Psoas muscle (tissue), 8 donors: ENCODE measurements around the gene CCDC146. TPM values are rescaled to one million over a fixed set of nuclear protein-coding genes. Genes with fewer than 3 reads are reported as not detected.

ENCODE experiments used
- ATAC-seq, 4 donors: fragments of 200-7000 bp; cut with Tn5 transposase; one replicate each; pipeline ENCODE4 v1.9.1; 2020; ENCODE audit warnings: moderate library complexity in 3 of 4, mild to moderate bottlenecking in 2 of 4
- DNase-seq, 2 donors: peaks; one replicate each; pipeline ENCODE4 v3.0.0-alpha.2; 2020
- H3K27ac ChIP-seq: fragments of 200-600 bp; one replicate; pipeline ENCODE4 v1.8.0; 2022
- H3K27me3 ChIP-seq, 3 donors: fragments of 200-600 bp in 1 of 3; one replicate each; pipeline versions ENCODE4 v1.6.1 to v1.8.0; 2013 to 2022; ENCODE audit warnings: low read length in 2 of 3, mild to moderate bottlenecking in 2 of 3, moderate library complexity in 1 of 3; ENCODE audit not compliant: insufficient read depth in 3 of 3
- H3K36me3 ChIP-seq, 2 donors: fragments of 200-600 bp in 1 of 2; one replicate each; pipeline versions ENCODE4 v1.6.1 to v1.8.0; 2013 to 2022; ENCODE audit warnings: low read depth in 1 of 2, mild to moderate bottlenecking in 1 of 2, moderate library complexity in 1 of 2; ENCODE audit not compliant: insufficient read depth in 1 of 2
- H3K4me1 ChIP-seq: fragments of 200-600 bp; one replicate; pipeline ENCODE4 v1.8.0; 2022
- H3K4me3 ChIP-seq: fragments of 200-600 bp; one replicate; pipeline ENCODE4 v1.8.0; 2022; ENCODE audit warnings: mild to moderate bottlenecking
- H3K9me3 ChIP-seq: fragments of 200-600 bp; one replicate; pipeline ENCODE4 v1.8.0; 2022
- WGBS, 3 donors: extraction: QIAGEN DNeasy Blood & Tissue Kit; methylation state at CpG; one replicate each; pipeline versions ENCODE4 v1.1.6 to v1.1.7; 2013; 5-methylcytosine and 5-hydroxymethylcytosine counted together
- intact Hi-C, 2 donors: fragments of 100-400 bp; cut with DNase I; formaldehyde crosslinking; loops; one replicate each; pipeline versions ENCODE4 v1.11.0 to v1.14.2; 2022
- polyA plus RNA-seq, 3 donors: library from polyadenylated mRNA; stranded (reverse); fragments of 200-250 nt; gene quantifications; one replicate each; pipeline ENCODE4 v1.2.3, GENCODE V29; 2013
- total RNA-seq, 4 donors: library from RNA; stranded (reverse); fragmentation: NEBNext Ultra II Directional in 2 of 4; extraction: Animal tissue kit (Norgen Biotek cat#: 25700) in 2 of 4; gene quantifications; one replicate each; pipeline versions ENCODE4 v1.2.1 to v1.2.4, GENCODE V29; 2021 to 2023
- TF ChIP-seq, protein P1 (sequence below): fragments of 200-600 bp; IDR thresholded peaks from one replicate; pipeline ENCODE4 v1.8.0; 2022; ENCODE audit warnings: antibody characterized with exemption
- donor health status: healthy with polysubstance abuse.
- donor health status: DM: no; HTN: no; CAD: no; lungs with moderate emphysema.
- donor health status: Bipolar disorder and iron deficiency.
- donor health status: healthy.
- donor health status: DM: yes; HTN: yes; CAD: no.
- donor health status: DM: no; HTN: no; CAD: no.
- donor health status: DM: no; HTN: no; CAD: no.
- donor health status: DM: yes; HTN: yes; CAD: no.

The CCDC146 gene
- total and polyA plus RNA-seq, 7 donors, result 1.2 to 3.5 (median 1.9) TPM

DNA sequence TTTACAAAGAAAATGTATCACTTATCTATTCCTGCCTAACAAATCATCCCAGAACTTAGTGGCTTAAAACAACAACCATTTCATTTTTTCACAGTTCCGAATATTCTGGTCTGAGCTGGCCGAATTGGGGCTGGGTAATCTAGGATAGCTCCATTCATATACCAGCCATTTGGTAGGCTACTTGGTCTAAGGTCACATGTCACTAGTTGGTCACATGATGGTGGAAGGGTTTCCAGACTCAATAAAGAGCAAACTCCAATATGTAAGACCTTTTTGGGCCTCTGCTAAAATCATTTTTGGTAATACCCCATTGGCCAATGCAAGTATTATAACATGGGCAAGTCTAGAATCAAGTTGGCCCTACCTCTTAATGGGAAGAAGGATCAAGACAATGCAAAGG, 132.5 kb downstream of the CCDC146 start:
- WGBS, 3 donors, result 80 to 87% (median 83%) methylated on average over 2 of the region's 2 CpGs
- Histone ChIP-seq H3K9me3 (no peaks in the 10 kb centered on the region), H3K4me3 (no peak overlapping the region), H3K27me3 (no peaks in the 10 kb centered on the region), H3K27ac (no peak overlapping the region), H3K4me1 (no peaks in the 10 kb centered on the region), H3K36me3 (no peaks in the 10 kb centered on the region)
- DNase-seq, result no peak
- intact Hi-C loops, result loop anchor here in 1 of 2 donors (10.0 kb wide), 1 partner anchor 500 kb away; no protein-coding TSS in a partner anchor
- no peak for ATAC-seq
- TF ChIP-seq, protein P1, sequence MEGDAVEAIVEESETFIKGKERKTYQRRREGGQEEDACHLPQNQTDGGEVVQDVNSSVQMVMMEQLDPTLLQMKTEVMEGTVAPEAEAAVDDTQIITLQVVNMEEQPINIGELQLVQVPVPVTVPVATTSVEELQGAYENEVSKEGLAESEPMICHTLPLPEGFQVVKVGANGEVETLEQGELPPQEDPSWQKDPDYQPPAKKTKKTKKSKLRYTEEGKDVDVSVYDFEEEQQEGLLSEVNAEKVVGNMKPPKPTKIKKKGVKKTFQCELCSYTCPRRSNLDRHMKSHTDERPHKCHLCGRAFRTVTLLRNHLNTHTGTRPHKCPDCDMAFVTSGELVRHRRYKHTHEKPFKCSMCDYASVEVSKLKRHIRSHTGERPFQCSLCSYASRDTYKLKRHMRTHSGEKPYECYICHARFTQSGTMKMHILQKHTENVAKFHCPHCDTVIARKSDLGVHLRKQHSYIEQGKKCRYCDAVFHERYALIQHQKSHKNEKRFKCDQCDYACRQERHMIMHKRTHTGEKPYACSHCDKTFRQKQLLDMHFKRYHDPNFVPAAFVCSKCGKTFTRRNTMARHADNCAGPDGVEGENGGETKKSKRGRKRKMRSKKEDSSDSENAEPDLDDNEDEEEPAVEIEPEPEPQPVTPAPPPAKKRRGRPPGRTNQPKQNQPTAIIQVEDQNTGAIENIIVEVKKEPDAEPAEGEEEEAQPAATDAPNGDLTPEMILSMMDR, result no peak

GRCh38 chr7:77258014-77258413, 135.6 kb downstream of the CCDC146 start:
- DNase-seq (no peak), ATAC-seq (no peak)
- Histone ChIP-seq H3K36me3 (no peaks in the 10 kb centered on the region), H3K4me1 (no peaks in the 10 kb centered on the region), H3K9me3 (no peaks in the 10 kb centered on the region), H3K4me3 (no peak overlapping the region), H3K27me3 (no peaks in the 10 kb centered on the region), H3K27ac (no peak overlapping the region)
- WGBS, 3 donors, result 85 to 95% (median 94%) methylated on average over 1 of the region's 1 CpG
- TF ChIP-seq, protein P1, result no peak
- intact Hi-C loops, result loop anchor here in 1 of 2 donors (10.0 kb wide), 1 partner anchor 497 kb away; no protein-coding TSS in a partner anchor

- no peak for DNase-seq
- ATAC-seq, result no peak
- TF ChIP-seq, protein P1, result no peak
- no peak overlapping the region for H3K27ac ChIP-seq
- WGBS, 3 donors, result 85 to 90% (median 88%) methylated on average over 6 of the region's 6 CpGs
- no peak overlapping the region for H3K4me3 ChIP-seq
- intact Hi-C loops, result loop anchor here in 1 of 2 donors (10.0 kb wide), 1 partner anchor 496 kb away; no protein-coding TSS in a partner anchor
- no peaks in the 10 kb centered on the region for H3K9me3 ChIP-seq
- H3K27me3 ChIP-seq, result no peaks in the 10 kb centered on the region
- H3K36me3 ChIP-seq, result no peaks in the 10 kb centered on the region
- H3K4me1 ChIP-seq, result no peaks in the 10 kb centered on the region
Observed at GRCh38 chr7:77258593-77258992, 136.2 kb downstream of the CCDC146 start.

- WGBS, 3 donors, result 92 to 97% (median 96%) methylated on average over 4 of the region's 4 CpGs
Observed at GRCh38 chr7:77262316-77262715, 139.9 kb downstream of the CCDC146 start.

More at GRCh38 chr7:77262316-77262715, 139.9 kb downstream of the CCDC146 start:
- no peaks in the 10 kb centered on the region for H3K36me3 ChIP-seq
- H3K4me3 ChIP-seq, result no peak overlapping the region
- intact Hi-C loops, result no loop called here
- no peak for DNase-seq
- ATAC-seq, result no peak
- TF ChIP-seq, protein P1, result no peak
- H3K9me3 ChIP-seq, result no peaks in the 10 kb centered on the region
- no peaks in the 10 kb centered on the region for H3K4me1 ChIP-seq
- H3K27me3 ChIP-seq, result no peaks in the 10 kb centered on the region
- no peak overlapping the region for H3K27ac ChIP-seq
